ENCODE data around the gene OSBPL9. TPM values are rescaled to one million over a fixed set of nuclear protein-coding genes. Genes with fewer than 3 reads are reported as not detected.

The OSBPL9 gene
- total and polyA plus RNA-seq, 9 of the 15 experiments (the other 6 are each of a cell fraction or from before 2014, with no cell fraction given): 43.9 to 217 (median 170) TPM

DNA sequence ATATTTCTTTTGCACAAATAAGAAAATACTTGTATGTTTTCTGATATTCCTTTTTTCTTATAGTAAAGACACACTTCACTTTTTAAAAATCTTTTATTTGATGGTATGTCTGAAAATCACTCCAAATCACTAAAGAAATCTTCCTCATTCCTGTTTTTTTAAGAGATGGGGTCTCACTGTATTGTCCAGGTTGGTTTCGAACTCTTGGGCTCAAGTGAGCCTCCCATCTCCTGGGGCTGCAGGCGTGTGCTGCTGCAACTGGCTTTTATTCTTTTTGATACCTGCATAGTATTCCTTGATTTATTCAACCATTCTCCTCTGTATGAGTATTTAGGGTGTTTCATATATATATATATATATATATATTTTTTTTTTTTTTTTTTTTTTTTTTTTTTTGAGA, 88.1 kb downstream of the OSBPL9 start:
- Histone ChIP-seq H3K9me1 (ENCODE audit: control insufficient read depth, insufficient read depth, low read length) (no peaks in the 10 kb centered on the region), H3K36me3 (ENCODE audit: control insufficient read depth, insufficient read depth, low read length) (no peaks in the 10 kb centered on the region), H3K27me3 (ENCODE audit: control insufficient read depth in 2 of 2, insufficient read depth in 2 of 2, low read length in 2 of 2) (no peaks in the 10 kb centered on the region), H4K20me1 (replicated peaks; ENCODE audit: control insufficient read depth, insufficient read depth, low read length) (0 out of 2 replicates have a peak, but pooled peaks cover 6% of the 10 kb centered on the region), H3K4me2 (ENCODE audit: insufficient read depth, low read length) (no peak overlapping the region), H3K4me1 (replicated peaks in 1 of 2; ENCODE audit: control insufficient read depth in 2 of 2, insufficient read depth in 2 of 2, low read length in 2 of 2) (no peaks in the 10 kb centered on the region), H3K9ac (ENCODE audit: insufficient read depth in 1 of 2, low read depth in 2 of 2, low read length in 2 of 2) (no peak overlapping the region), H3K27ac (ENCODE audit: extremely low read depth, low read depth, low read length) (no peak overlapping the region), H2AFZ (ENCODE audit: low read depth, low read length) (no peak overlapping the region), H3K79me2 (ENCODE audit: control insufficient read depth, insufficient read depth, low read length) (peaks cover 16% of the 10 kb centered on the region), H3K9me3 (replicated peaks; ENCODE audit: control insufficient read depth, insufficient read depth, low read depth, low read length) (no peaks in the 10 kb centered on the region), H3K4me3 (no peak overlapping the region)
- WGBS (ENCODE audit: insufficient coverage, low coverage, missing lambda C conversion rate): 88% methylated on average over 2 of the region's 2 CpGs
- FAIRE-seq (no peak), DNase-seq (ENCODE audit: extremely low read depth in 1 of 4, low spot score in 3 of 4) (no peak), ATAC-seq (no peak)
- POLR2A ChIA-PET: interaction anchor here (1.1 kb wide), 1 partner anchor 22 kb away, joined by 3 read pairs; no protein-coding TSS in a partner anchor
- intact Hi-C loops (cut with micrococcal nuclease): no loop called here
- no TSS peak for BruUV-seq (replicated peaks)
- CTCF ChIA-PET (ENCODE audit: low intra/inter-chr PET ratio): no interaction called here
- TF ChIP-seq RBM25 (IDR thresholded peaks at IDR 0.05; ENCODE audit: low read depth, low read length, severe bottlenecking) (peak; percentile 54), HMBOX1 (IDR thresholded peaks at IDR 0.05) (no peak), ZNF121 (CRISPR knock-in tag; conservative IDR thresholded peaks at IDR 0.05) (peak; percentile 80)
- in situ Hi-C loops (cut with MboI): no loop called here
